ENCODE results near the gene TMEM156.

TMEM156 gene

GRCh38 chr4:39032218-39033085 lies at the start of gene TMEM156:
Gene TMEM156 (minus strand): TSS chr4:39032409. CDS start chr4:39032313, 96 bp downstream.
- H3K4me3 ChIP-seq (replicated peaks in 1 of 2; ENCODE audit: low read depth in 2 of 2, low read length in 2 of 2) = peak within 1 kb of the TSS in 1 of 2 donors; percentile 15
- peak; percentile 52 to 80 for DNase-seq (ENCODE audit: low read depth in 2 of 2)
- no peak for TF ChIP-seq CTCF (IDR thresholded peaks at IDR 0.05; ENCODE audit: low read depth, low read length)

- DNase-seq (ENCODE audit: low read depth in 2 of 2) = no peak
- no peak overlapping the region for H3K4me3 ChIP-seq (replicated peaks in 1 of 2; ENCODE audit: low read depth in 2 of 2, low read length in 2 of 2)
- TF ChIP-seq CTCF (IDR thresholded peaks at IDR 0.05; ENCODE audit: low read depth, low read length) = no peak
These were observed 46.6 kb upstream of the TMEM156 start for GRCh38 chr4:39078829-39079228.

GRCh38 chr4:39068907-39069306 lies 36.7 kb upstream of the TMEM156 start:
- no peak for DNase-seq (ENCODE audit: low read depth in 2 of 2)
- no peak for TF ChIP-seq CTCF (IDR thresholded peaks at IDR 0.05; ENCODE audit: low read depth, low read length)
- no peak overlapping the region for H3K4me3 ChIP-seq (replicated peaks in 1 of 2; ENCODE audit: low read depth in 2 of 2, low read length in 2 of 2)

- no peak for TF ChIP-seq CTCF (IDR thresholded peaks at IDR 0.05; ENCODE audit: low read depth, low read length)
- H3K4me3 ChIP-seq (replicated peaks in 1 of 2; ENCODE audit: low read depth in 2 of 2, low read length in 2 of 2) = no peak overlapping the region
- DNase-seq (ENCODE audit: low read depth in 2 of 2) = peak; percentile 22 to 45
These were observed 35.2 kb upstream of the TMEM156 start for GRCh38 chr4:39067451-39067850.

GRCh38 chr4:39067031-39067430 lies 34.8 kb upstream of the TMEM156 start:
- TF ChIP-seq CTCF (IDR thresholded peaks at IDR 0.05; ENCODE audit: low read depth, low read length) = no peak
- DNase-seq (ENCODE audit: low read depth in 2 of 2) = no peak
- no peak overlapping the region for H3K4me3 ChIP-seq (replicated peaks in 1 of 2; ENCODE audit: low read depth in 2 of 2, low read length in 2 of 2)

- TF ChIP-seq CTCF (IDR thresholded peaks at IDR 0.05; ENCODE audit: low read depth, low read length) = no peak
- no peak for DNase-seq (ENCODE audit: low read depth in 2 of 2)
- no peak overlapping the region for H3K4me3 ChIP-seq (replicated peaks in 1 of 2; ENCODE audit: low read depth in 2 of 2, low read length in 2 of 2)
These were observed 34.2 kb upstream of the TMEM156 start for GRCh38 chr4:39066371-39066770.
